ENCODE measurements around the gene SHROOM1.

SHROOM1 gene

DNA sequence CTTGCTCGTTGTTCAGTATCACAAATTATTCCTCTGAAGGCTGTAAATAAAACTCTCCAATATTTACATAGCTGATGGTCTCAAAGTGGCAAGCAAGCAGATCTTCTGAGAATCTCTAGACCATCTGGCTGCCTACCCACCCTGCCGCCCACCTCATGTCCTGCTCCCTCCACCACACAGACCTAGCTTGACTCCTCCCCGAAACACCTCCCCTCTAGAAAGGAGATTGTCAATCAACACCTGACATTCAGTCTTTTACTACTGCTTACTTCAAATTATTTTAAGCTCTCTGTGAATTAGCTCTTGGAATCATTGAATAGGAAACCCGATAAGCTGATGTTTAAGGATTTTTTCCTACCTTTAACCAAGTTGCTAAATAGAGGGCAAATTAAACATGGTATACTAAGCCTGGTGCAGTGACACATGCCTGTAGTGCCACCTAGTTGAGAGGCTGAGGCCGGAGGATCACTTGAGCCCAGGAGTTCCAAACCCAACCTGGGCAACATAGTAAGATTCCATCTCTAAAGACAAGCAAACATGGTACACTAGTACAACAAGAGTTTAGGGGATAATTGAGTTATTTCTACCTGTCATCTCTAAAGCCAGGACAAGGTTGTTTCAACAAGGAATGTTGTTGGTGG is 28.3 kb downstream of the SHROOM1 start:
- DNase-seq = no peak

DNA sequence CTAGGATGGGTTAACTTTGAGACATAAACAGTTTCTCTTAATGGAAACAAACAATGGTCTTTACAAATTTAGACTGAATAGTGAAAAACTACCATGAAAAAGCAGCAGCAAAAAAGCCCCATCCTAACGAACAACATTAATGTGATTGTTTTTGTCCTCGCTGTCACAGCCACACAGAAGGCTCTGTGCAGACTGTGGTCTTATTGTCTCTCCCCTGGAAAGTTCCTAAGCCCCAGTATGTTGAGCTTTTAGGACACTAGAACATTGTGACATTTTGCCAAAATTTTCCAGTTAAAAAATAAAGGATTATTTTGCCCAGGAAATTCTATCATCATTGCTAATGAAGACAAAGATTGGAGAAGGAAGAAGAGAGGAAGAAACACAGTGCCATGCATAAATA is 29.9 kb downstream of the SHROOM1 start:
- no peak for DNase-seq

DNA sequence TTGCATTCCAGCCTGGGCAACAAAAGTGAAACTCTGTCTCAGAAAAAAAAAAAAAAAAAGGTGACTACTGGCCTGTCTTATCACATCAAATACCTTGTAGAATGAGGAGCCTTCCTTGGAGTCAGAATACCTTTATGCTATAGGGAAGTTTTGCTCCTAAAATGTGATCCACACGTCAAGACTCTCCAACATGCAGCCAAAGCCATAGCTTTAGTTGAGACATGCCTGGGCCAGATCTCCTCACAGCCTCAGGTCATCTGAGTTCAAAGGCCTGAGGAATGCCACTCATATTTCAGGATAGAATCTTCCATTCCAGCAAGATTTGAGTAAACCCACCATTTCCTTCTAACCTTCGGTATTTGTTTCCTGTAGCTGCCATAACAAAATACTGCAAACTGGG is 31.1 kb downstream of the SHROOM1 start:
- no peak for DNase-seq

GRCh38 chr5:132797651-132798050 is 32.8 kb downstream of the SHROOM1 start:
- no peak for DNase-seq

DNA sequence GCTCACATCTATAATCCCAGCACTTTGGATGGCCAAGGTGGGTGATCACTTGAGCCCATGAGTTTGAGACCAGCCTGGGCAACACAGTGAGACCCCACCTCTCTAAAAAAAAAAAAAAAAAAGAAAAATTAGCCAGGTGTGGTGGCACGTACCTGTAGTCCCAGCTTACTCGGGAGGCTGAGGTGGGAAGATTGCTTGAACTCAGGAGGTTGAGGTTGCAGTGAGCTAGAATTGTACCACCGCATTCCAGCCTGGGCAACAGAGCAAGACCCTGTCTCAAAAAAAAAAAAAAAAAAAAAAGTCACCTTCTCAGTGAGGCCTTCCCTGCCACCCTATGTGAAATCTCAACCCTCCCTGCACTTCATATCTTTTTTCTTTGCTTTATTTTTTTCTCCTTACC is 39.4 kb downstream of the SHROOM1 start:
- no peak for DNase-seq

GRCh38 chr5:132790201-132790865 is 40.1 kb downstream of the SHROOM1 start:
- no peak for DNase-seq

DNA sequence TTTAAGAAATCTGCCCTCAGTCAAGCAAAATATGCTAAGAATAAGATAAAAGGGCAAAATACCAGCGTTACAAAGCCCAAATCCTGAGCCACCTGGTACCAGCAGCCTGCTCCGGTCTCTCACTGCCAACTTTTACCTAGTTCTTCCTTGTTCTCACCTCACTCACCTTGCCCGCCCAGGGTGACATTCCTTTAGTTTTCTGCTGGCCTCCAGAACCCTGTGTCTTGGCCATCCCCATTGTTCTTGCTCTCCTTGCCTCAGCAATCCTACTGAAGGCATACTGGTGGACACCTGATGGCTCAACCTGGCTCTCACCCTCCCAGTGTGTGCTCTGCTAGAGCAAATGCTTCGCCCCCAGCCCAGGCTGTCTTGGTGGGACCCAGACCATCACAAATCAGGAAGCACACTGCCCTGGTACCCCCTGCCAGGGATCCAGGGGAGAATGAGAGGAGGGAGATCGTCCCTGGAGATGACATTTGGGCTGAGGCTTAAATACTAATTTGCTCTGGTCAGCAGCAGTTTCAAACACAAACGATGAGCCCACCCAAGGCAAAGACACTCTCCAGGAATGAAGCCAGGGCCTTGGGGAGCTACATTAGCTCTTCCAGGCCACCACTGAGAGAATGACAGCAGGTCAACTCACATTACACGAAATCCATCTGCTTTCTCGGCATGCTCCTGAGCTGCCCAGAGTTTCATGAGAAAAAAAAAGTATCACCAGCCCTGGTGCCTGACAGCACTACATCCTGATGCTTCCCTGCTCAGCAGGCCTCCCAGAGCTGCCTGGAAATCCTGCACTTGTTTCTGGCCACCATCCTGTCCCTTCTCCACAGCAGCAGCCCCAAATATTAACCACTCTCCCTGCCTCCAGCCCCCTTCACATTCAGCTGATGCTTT is 41.2 kb downstream of the SHROOM1 start:
- no peak for DNase-seq

- no peak for DNase-seq
These were observed 41.9 kb downstream of the SHROOM1 start for GRCh38 chr5:132788508-132788907.

- DNase-seq = no peak
These were observed 43.4 kb downstream of the SHROOM1 start for GRCh38 chr5:132787076-132787475.

DNA sequence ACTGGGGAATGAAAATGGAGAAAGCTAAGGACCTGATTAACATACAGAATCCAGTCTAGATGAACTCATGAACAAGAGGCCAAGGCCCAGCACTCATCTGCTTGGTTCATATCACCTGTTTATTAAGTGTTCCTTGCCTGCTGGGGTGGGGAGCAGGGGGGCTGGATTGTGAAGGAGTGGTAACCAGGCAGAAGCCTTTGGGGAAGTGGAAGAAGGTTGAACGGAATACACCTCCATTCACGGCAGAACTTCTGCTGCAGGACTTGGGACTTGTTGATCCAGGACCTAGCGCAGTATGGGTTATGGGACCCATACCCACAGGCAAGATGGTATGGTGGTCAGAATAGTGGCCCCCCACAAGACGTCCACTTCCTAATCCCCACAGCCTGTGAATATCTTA is 44.6 kb downstream of the SHROOM1 start:
- DNase-seq = no peak

DNA sequence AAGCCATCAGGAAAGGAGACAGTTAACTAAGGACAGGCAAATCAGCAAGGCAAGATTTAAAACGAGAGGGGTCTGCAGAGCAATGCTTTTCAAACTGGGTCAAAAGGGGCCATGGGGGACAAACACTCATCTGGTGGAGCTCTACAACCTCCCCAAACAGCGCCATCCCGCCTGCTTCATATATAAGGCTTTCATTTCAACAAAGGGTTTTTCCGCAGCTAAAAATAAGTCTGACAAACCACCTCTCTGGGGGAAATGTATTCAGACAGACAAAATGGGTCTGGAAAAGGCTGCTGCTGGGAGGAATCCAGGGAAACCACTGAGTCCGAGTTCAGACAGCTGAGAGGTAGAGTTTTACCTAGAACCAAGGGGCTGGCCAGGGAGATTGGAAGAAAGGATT is 45.1 kb downstream of the SHROOM1 start:
- DNase-seq = no peak

- no peak for DNase-seq
These were observed 48.3 kb downstream of the SHROOM1 start for GRCh38 chr5:132782101-132782500.

- DNase-seq = no peak
These were observed 49.4 kb downstream of the SHROOM1 start for GRCh38 chr5:132781029-132781428.

DNA sequence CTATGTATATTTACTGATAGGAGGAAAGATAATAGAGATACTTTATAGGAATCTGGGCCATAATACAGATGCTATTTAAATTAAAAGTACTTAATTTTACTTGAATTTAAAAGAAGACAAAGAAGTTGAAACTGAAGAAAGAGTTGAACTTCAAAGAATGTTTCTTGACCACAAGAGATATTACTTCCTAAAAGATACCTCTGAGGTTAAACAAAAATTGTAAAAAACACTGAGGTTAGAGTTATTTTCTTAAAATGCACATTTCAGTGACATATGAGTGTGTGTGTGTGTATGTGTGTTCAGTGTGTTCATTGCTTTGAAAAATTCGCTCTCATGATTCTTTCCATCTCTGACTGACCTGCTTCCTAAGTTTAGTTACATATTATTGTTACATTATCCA is 49.9 kb downstream of the SHROOM1 start:
- no peak for DNase-seq

DNA sequence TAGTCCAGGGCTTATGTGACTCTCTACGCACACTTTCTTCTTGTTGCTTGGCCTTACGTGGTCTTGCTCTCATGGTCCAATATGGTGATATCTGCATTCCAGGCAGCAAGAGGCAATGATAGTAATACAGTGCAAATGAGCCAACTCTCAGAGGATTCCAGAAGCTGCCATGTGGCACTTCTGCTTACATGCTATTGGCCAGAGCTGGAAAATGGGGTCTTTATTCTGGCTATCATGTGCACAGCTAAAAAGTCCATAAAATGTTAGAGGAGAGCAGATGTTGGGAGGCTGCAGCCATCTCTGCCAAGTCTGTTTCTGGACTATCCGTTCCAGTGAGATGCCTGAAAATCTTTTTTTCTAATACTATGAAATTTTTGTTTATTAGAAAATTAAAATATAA is 50.5 kb downstream of the SHROOM1 start:
- DNase-seq = no peak

GRCh38 chr5:132778856-132779255 is 51.6 kb downstream of the SHROOM1 start:
- DNase-seq = no peak

- no peak for DNase-seq
These were observed 52.3 kb downstream of the SHROOM1 start for GRCh38 chr5:132778129-132778528.

- peak; percentile 51 for DNase-seq
These were observed 53.0 kb downstream of the SHROOM1 start, which contains the start of gene SEPTIN8 for GRCh38 chr5:132777209-132778069. TSS of gene SEPTIN8 (minus strand) at chr5:132777239. CDS start at chr5:132777137, 102 bp downstream.

- DNase-seq = no peak
These were observed 53.6 kb downstream of the SHROOM1 start for GRCh38 chr5:132776938-132777208.

DNA sequence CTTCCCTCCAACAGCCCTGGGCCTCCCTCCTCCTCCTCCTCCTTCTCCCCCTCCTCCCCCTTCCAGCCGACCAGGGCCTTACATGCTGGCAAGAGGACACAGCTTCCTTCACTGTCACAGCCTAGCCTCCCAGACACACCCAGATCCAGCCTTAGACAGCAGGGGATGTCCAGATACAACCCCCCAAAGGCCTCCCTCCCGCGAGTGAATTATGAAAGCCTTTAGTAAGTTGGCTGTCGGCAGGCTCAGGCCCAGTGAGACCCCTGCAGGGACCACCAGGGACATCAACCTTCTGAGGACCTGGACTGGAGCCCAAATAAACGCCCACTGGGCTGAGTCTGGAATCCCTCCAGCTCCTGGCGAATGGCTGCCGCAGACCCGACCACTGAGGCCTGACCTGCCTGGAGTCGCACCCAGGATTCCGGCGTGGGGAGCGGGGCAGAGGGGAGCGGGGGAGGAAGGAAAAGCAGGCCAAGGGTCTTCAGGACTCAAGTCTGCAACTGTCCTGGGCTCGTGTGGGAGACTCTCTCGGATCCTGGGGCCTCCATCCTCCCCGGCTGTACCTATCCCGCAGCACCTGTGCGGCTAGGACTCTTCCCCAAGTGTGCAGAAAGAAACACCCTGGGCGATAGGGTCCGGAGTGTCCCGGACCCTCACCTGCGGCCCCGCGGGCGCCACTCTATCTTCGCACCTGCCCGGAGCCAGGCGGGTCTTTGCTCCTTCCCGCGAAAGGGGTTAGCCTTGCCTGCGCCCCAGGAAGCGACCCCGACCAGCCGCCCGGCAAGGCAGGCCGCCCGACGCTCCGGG is 54.1 kb downstream of the SHROOM1 start:
- no peak for DNase-seq

DNA sequence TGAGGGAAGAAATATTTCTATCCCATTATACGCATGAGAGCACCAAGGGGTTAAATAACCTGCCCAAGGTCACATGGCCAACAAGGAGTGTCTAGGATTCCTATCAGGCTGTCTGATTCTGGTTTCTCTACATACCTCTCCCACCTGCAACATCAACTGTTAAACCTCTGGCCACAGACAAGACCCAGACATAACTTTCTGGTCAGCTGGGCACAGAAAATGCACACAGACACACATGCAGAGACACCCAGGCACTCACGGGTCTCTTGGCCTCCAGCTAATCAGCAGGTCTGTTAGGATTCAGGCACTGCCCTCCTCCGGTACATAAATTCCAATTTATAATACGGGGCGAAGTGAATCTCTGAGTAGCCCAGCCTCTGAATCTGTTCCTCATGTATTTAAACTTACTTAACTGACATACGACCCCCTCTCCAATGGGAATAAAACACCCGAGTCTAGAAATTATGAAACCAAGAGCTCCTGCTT is 54.9 kb downstream of the SHROOM1 start:
- DNase-seq = no peak

DNA sequence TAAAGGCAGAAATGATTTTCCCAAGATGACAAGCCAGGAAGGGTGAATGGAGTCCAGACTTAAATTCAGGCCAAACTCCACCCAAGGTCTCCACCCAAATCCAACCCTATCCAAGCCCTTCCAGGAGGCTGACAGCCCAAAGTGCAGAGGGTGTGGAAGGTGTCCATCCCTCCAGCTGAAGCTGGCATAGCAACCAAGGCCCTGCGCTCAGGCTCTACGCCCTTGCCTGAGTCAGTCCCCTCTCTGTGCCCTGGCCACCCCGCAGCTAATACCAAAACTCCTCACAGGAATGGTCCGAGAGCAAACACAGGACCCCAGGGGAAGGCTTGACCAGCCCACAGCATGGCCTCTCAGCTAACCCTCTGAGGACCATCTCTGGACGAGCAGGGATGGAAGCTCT is 55.6 kb downstream of the SHROOM1 start:
- DNase-seq = no peak
